Suppressor macrophage treated with lipopolysaccharide for 1 hour (primary cell): ENCODE measurements around the gene ADAMTS2.
"Not testable (repeated sequence)": the region's sequence is repeated elsewhere in the genome, so short reads cannot be mapped to it uniquely, and the experiment has no call there.

Experiments used
- DNase-seq, 3 donors: peaks; one replicate each; pipeline ENCODE4 v3.0.0-alpha.2; 2020 to 2022

Gene ADAMTS2

GRCh38 chr5:179295778-179296149 lies 49.5 kb downstream of the ADAMTS2 start:
- DNase-seq, result no peak

- no peak for DNase-seq
These were observed 50.1 kb downstream of the ADAMTS2 start for GRCh38 chr5:179294891-179295777.

GRCh38 chr5:179294131-179294780 lies 51.0 kb downstream of the ADAMTS2 start:
- no peak for DNase-seq

GRCh38 chr5:179292681-179293635 lies 52.3 kb downstream of the ADAMTS2 start:
- no peak for DNase-seq

GRCh38 chr5:179292202-179292601 lies 53.1 kb downstream of the ADAMTS2 start:
- DNase-seq, result no peak

GRCh38 chr5:179290681-179291540 lies 54.4 kb downstream of the ADAMTS2 start:
- DNase-seq, result no peak

- no peak for DNase-seq
These were observed 55.4 kb downstream of the ADAMTS2 start for GRCh38 chr5:179289756-179290385.

GRCh38 chr5:179288809-179289185 lies 56.5 kb downstream of the ADAMTS2 start:
- DNase-seq, result no peak

- DNase-seq, result no peak
These were observed 57.0 kb downstream of the ADAMTS2 start for GRCh38 chr5:179288101-179288808.

GRCh38 chr5:179287631-179288030 lies 57.6 kb downstream of the ADAMTS2 start:
- DNase-seq, result no peak

- no peak for DNase-seq
These were observed 58.2 kb downstream of the ADAMTS2 start for GRCh38 chr5:179287071-179287470.

- DNase-seq, result not testable (repeated sequence)
These were observed 59.5 kb downstream of the ADAMTS2 start for GRCh38 chr5:179285776-179286162.

- no peak for DNase-seq
These were observed 60.3 kb downstream of the ADAMTS2 start for GRCh38 chr5:179284751-179285631.

GRCh38 chr5:179283908-179284307 lies 61.4 kb downstream of the ADAMTS2 start:
- DNase-seq, result not testable (repeated sequence)

- DNase-seq, result no peak
These were observed 63.6 kb downstream of the ADAMTS2 start for GRCh38 chr5:179281694-179282093.

- no peak for DNase-seq
These were observed 65.2 kb downstream of the ADAMTS2 start for GRCh38 chr5:179280095-179280490.

- DNase-seq, result no peak
These were observed 65.7 kb downstream of the ADAMTS2 start for GRCh38 chr5:179279347-179280094.

- DNase-seq, result no peak
These were observed 66.7 kb downstream of the ADAMTS2 start for GRCh38 chr5:179278546-179278945.

- no peak for DNase-seq
These were observed 67.1 kb downstream of the ADAMTS2 start for GRCh38 chr5:179278119-179278518.
